COLO829 (cell line): ENCODE measurements around the gene SGCG.

Source experiments
- DNase-seq: peaks from one replicate; pipeline ENCODE4 v3.0.0; 2012; ENCODE audit warnings: low spot score

Gene SGCG

DNA sequence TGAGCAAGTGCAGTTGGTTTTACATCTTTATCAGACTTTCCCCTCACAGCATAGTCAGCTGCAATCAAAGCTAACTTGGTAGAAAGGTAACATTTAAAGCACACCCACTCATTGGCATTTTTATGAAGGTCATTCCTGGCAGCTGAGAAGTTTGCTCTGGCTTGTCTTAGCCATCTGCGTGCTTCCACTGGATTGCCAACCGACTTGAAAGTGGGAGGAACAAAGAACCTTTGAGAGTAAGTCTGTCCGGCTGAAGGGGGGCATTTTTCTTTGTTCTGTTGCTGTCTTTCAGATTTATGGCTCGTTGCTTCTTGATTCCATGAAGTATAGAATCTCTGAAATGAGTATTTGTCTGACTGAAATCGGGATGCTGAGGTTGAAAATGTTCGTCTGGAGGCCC is 149.6 kb downstream of the SGCG start:
- DNase-seq: peak; percentile 64

DNA sequence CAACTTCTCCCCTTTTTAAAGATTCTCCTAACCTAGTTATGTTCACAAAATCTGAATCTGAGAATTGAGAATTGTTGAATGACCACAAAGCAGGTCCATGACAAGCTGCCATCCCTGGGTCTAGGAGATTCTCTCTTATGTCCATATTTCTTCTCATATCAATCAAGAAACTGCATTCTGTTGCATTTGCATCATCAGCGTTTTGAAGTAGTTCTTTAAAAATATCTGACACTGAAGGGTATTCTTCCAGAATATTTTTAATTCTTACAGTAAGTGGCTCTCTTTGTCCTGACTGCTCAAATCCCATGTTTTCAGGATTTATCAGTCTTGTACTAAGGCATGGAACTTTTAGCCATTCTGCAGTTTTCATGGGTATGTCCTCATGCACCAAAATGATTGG is 158.4 kb downstream of the SGCG start:
- no peak for DNase-seq

DNA sequence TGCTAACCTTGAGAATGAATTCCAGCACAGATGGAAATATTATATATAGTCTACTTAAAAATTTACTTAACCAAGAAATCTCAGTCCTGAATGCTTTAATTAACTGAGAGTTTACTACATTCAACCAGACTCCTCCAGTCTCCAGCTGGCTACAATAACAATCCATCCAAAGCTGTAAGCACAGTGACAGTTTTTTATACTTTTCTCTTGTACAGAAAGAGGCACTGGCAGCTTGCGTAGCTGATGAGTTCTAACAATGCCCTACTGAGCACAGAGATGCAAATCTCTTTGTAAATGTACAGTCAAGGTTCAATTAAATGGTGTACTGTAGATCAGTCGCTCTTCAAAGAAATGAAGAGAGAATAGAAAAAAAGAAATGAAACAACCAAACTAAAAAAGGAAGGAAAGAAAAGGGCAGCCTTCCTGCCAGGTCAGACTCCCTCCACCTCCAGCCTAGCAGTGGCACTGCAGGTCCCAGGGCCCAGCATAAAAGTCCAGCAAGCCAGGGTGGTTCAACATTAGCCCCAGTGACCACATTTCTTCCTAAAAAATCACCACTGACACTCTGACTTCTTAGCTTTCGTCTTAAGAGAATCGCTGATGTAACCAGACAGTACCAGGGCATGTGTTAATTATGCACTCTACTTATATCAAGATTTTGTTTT is 164.3 kb downstream of the SGCG start:
- no peak for DNase-seq

GRCh38 chr13:23347601-23348000 is 166.8 kb downstream of the SGCG start:
- no peak for DNase-seq

GRCh38 chr13:23348262-23349127 is 167.7 kb downstream of the SGCG start:
- DNase-seq: no peak

- DNase-seq: no peak
Measured at GRCh38 chr13:23349161-23349897, 168.6 kb downstream of the SGCG start.

DNA sequence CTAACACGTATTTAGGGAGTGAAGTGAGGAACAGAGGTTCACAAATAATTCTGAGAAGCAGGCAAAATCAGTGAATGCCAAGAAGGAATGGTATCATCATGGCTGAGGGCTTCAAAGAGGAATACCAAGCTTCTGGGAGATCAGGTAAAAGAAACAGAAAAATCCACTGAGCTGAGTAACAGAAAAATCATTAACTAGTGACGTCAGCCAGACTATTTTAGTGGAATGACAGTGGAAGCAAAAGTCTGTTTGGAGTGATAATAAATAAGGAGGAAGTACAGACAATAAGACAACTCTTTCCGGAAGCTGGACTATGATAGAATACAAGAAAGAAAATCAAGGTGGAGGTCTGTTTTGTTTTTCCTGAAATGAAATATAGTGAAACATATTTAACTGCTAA is 169.2 kb downstream of the SGCG start:
- no peak for DNase-seq

GRCh38 chr13:23352161-23352560 is 171.4 kb downstream of the SGCG start:
- DNase-seq: no peak

GRCh38 chr13:23354520-23354919 is 173.7 kb downstream of the SGCG start:
- no peak for DNase-seq

DNA sequence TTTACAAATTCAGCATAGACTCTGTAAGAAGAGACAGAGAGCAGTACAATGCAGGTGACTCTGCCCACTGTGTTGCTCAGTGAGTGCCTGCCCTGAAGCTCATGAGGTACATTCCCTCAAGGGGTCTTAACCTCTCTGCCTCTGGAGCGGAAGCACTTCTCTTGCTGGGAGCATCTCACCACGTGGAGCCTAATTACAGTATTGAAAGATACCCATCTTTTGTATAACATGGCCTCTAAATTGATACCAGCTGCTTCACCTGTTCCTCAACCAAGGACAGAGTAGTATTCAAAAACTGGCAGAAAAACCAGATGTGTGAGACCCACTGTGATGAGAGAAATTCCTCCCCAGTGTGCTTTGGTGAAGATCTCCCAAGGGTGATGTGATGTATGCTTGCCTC is 175.6 kb downstream of the SGCG start:
- DNase-seq: no peak

GRCh38 chr13:23357349-23357748 is 176.6 kb downstream of the SGCG start:
- DNase-seq: no peak

GRCh38 chr13:23359882-23360281 is 179.1 kb downstream of the SGCG start:
- DNase-seq: no peak

- DNase-seq: peak; percentile 60
Measured at GRCh38 chr13:23365652-23366051, 184.9 kb downstream of the SGCG start.

DNA sequence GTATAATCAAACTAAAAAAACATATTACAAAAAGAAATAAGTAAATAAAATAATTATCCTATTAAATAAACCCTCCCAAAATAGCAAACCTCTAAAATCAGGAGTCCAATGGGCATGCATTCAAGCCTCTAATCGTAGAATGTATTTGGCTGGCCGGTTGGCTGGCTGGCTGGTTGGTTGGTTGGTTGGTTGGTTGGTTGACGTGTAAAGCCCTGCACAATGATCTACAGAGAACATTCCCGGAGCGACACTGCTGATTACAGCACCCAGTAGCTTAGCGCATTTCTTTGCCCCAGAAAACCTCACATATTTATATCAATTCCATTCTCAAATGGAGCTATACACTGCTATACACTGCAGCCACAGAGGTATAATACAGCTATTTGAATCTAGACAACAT is 187.1 kb downstream of the SGCG start:
- DNase-seq: no peak

- DNase-seq: no peak
Measured at GRCh38 chr13:23372264-23372906, 191.6 kb downstream of the SGCG start.
